ENCODE measurements around the gene ECD.

Gene ECD

GRCh38 chr10:73126343-73126742 is 41.5 kb downstream of the ECD start:
- TF ChIP-seq FOXM1 (IDR thresholded peaks at IDR 0.05; ENCODE audit: borderline replicate concordance, low read depth) (no peak), EGR1 (IDR thresholded peaks at IDR 0.05) (no peak), RAD21 (IDR thresholded peaks at IDR 0.05; ENCODE audit: low read depth) (no peak), MAX (IDR thresholded peaks at IDR 0.05) (no peak), EP300 (IDR thresholded peaks at IDR 0.05; ENCODE audit: borderline replicate concordance) (no peak), REST (IDR thresholded peaks at IDR 0.05; ENCODE audit: low read depth) (no peak)

- TF ChIP-seq USF1 (IDR thresholded peaks at IDR 0.05) (no peak), REST (IDR thresholded peaks at IDR 0.05; ENCODE audit: low read depth) (no peak), NFIC (IDR thresholded peaks at IDR 0.05) (no peak), TCF12 (IDR thresholded peaks at IDR 0.05; ENCODE audit: low read depth) (no peak), TEAD4 (IDR thresholded peaks at IDR 0.05) (no peak), YY1 (IDR thresholded peaks at IDR 0.05; ENCODE audit: low read depth) (no peak), FOXM1 (IDR thresholded peaks at IDR 0.05; ENCODE audit: borderline replicate concordance, low read depth) (no peak), EGR1 (IDR thresholded peaks at IDR 0.05) (no peak), EP300 (IDR thresholded peaks at IDR 0.05; ENCODE audit: borderline replicate concordance) (no peak), RAD21 (IDR thresholded peaks at IDR 0.05; ENCODE audit: low read depth) (no peak), CREB1 (IDR thresholded peaks at IDR 0.05; ENCODE audit: low read depth) (no peak), TAF1 (IDR thresholded peaks at IDR 0.05; ENCODE audit: low read depth) (no peak), CEBPB (IDR thresholded peaks at IDR 0.05) (no peak), ZBTB7A (IDR thresholded peaks at IDR 0.05; ENCODE audit: low read depth) (no peak), MAX (IDR thresholded peaks at IDR 0.05) (no peak)
Observed at GRCh38 chr10:73119952-73120351, 47.9 kb downstream of the ECD start.

GRCh38 chr10:73119457-73119856 is 48.4 kb downstream of the ECD start:
- TF ChIP-seq REST (IDR thresholded peaks at IDR 0.05; ENCODE audit: low read depth) (no peak), USF1 (IDR thresholded peaks at IDR 0.05) (no peak), EGR1 (IDR thresholded peaks at IDR 0.05) (no peak), EP300 (IDR thresholded peaks at IDR 0.05; ENCODE audit: borderline replicate concordance) (no peak), MAX (IDR thresholded peaks at IDR 0.05) (no peak), CREB1 (IDR thresholded peaks at IDR 0.05; ENCODE audit: low read depth) (no peak), FOXM1 (IDR thresholded peaks at IDR 0.05; ENCODE audit: borderline replicate concordance, low read depth) (no peak), TAF1 (IDR thresholded peaks at IDR 0.05; ENCODE audit: low read depth) (no peak), RAD21 (IDR thresholded peaks at IDR 0.05; ENCODE audit: low read depth) (no peak), TEAD4 (IDR thresholded peaks at IDR 0.05) (no peak), ZBTB7A (IDR thresholded peaks at IDR 0.05; ENCODE audit: low read depth) (no peak), CEBPB (IDR thresholded peaks at IDR 0.05) (no peak), TCF12 (IDR thresholded peaks at IDR 0.05; ENCODE audit: low read depth) (no peak), YY1 (IDR thresholded peaks at IDR 0.05; ENCODE audit: low read depth) (no peak), NFIC (IDR thresholded peaks at IDR 0.05) (no peak)

GRCh38 chr10:73117976-73118743 is 49.6 kb downstream of the ECD start:
- TF ChIP-seq NFIC (IDR thresholded peaks at IDR 0.05) (no peak), RAD21 (IDR thresholded peaks at IDR 0.05; ENCODE audit: low read depth) (no peak), MAX (IDR thresholded peaks at IDR 0.05) (no peak), EP300 (IDR thresholded peaks at IDR 0.05; ENCODE audit: borderline replicate concordance) (no peak), REST (IDR thresholded peaks at IDR 0.05; ENCODE audit: low read depth) (no peak), TEAD4 (IDR thresholded peaks at IDR 0.05) (no peak), CEBPB (IDR thresholded peaks at IDR 0.05) (no peak), CREB1 (IDR thresholded peaks at IDR 0.05; ENCODE audit: low read depth) (no peak), TAF1 (IDR thresholded peaks at IDR 0.05; ENCODE audit: low read depth) (no peak), USF1 (IDR thresholded peaks at IDR 0.05) (no peak), TCF12 (IDR thresholded peaks at IDR 0.05; ENCODE audit: low read depth) (no peak)

Data from Ishikawa (cell line).